CD14-positive monocyte (primary cell): ENCODE results near the gene TTR. TPM values are rescaled to one million over a fixed set of nuclear protein-coding genes. Genes with fewer than 3 reads are reported as not detected.

Source experiments
- DNase-seq, 3 donors: peaks; one replicate each; pipeline ENCODE4 v3.0.0-alpha.2; 2011 to 2022
- H2AFZ ChIP-seq: 2 replicates; pipeline ENCODE4 v1.6.0; 2012; ENCODE audit warnings: mild to moderate bottlenecking, low read depth, low read length, inconsistent platforms; ENCODE audit not compliant: insufficient read depth, poor library complexity, severe bottlenecking
- H3K27ac ChIP-seq, 2 donors: 1 replicate in 1 of 2; 2 replicates in 1 of 2; pipeline ENCODE4 v1.5.1; 2012 to 2013; ENCODE audit warnings: low read length in 2 of 2, control low read depth in 1 of 2, inconsistent platforms in 1 of 2, low read depth in 1 of 2, mild to moderate bottlenecking in 1 of 2
- H3K27me3 ChIP-seq, 2 donors: one replicate each; pipeline versions ENCODE4 v1.6.0 to v1.6.1; 2011 to 2013; ENCODE audit warnings: low read length in 2 of 2; ENCODE audit not compliant: control insufficient read depth in 2 of 2, insufficient read depth in 2 of 2
- H3K36me3 ChIP-seq, 2 donors: replicated peaks in 1 of 2; 1 replicate in 1 of 2; 2 replicates in 1 of 2; pipeline versions ENCODE4 v1.5.1 to v1.6.1; 2012 to 2013; ENCODE audit warnings: low read length in 2 of 2, control low read depth in 1 of 2, inconsistent platforms in 1 of 2, mild to moderate bottlenecking in 1 of 2; ENCODE audit not compliant: insufficient read depth in 2 of 2, control insufficient read depth in 1 of 2
- H3K4me1 ChIP-seq, 2 donors: 1 replicate in 1 of 2; 2 replicates in 1 of 2; pipeline versions ENCODE4 v1.5.1 to v1.6.1; 2012 to 2013; ENCODE audit warnings: low read length in 2 of 2, control low read depth in 1 of 2, inconsistent platforms in 1 of 2, mild to moderate bottlenecking in 1 of 2, moderate library complexity in 1 of 2; ENCODE audit not compliant: insufficient read depth in 2 of 2, control insufficient read depth in 1 of 2
- H3K4me2 ChIP-seq: replicated peaks from 2 replicates; pipeline ENCODE3; 2012; ENCODE audit warnings: low read length, moderate library complexity, mild to moderate bottlenecking; ENCODE audit not compliant: poor library complexity, severe bottlenecking; ENCODE audit errors: extremely low read depth
- H3K4me3 ChIP-seq, 3 experiments: fragments of 200-600 bp in 1 of 3; sonication (generic) in 1 of 3; replicated peaks in 1 of 3; 1 replicate in 2 of 3; 2 replicates in 1 of 3; pipeline ENCODE4 v1.5.1; 2011 to 2013; ENCODE audit warnings: low read length in 3 of 3, mild to moderate bottlenecking in 3 of 3, control low read depth in 2 of 3, low read depth in 2 of 3, inconsistent platforms in 1 of 3, moderate library complexity in 1 of 3
- H3K79me2 ChIP-seq: 2 replicates; pipeline ENCODE4 v1.6.0; 2012; ENCODE audit warnings: mild to moderate bottlenecking, control low read depth, inconsistent platforms, low read length, moderate library complexity; ENCODE audit not compliant: insufficient read depth
- H3K9ac ChIP-seq: 2 replicates; pipeline ENCODE4 v1.6.0; 2017; ENCODE audit warnings: low read length, mild to moderate bottlenecking; ENCODE audit not compliant: insufficient read depth, poor library complexity, severe bottlenecking
- H3K9me3 ChIP-seq, 2 donors: replicated peaks in 1 of 2; 1 replicate in 1 of 2; 2 replicates in 1 of 2; pipeline versions ENCODE4 v1.5.1 to v1.6.1; 2012 to 2013; ENCODE audit warnings: low read length in 2 of 2, control low read depth in 1 of 2; ENCODE audit not compliant: control insufficient read depth in 1 of 2, insufficient read depth in 1 of 2
- H4K20me1 ChIP-seq: 2 replicates; pipeline ENCODE4 v1.6.0; 2012; ENCODE audit warnings: mild to moderate bottlenecking, low read length, control low read depth, moderate library complexity; ENCODE audit not compliant: insufficient read depth
- H3K27ac Mint-ChIP-seq, 7 donors: one replicate each; pipeline ENCODE4 v1.8.0; 2020; ENCODE audit warnings: mild to moderate bottlenecking in 7 of 7, mixed read lengths in 7 of 7, moderate library complexity in 6 of 7, inconsistent platforms in 2 of 7
- H3K27me3 Mint-ChIP-seq, 3 donors: one replicate each; pipeline ENCODE4 v1.8.0; 2021 to 2022; ENCODE audit warnings: low read depth in 3 of 3, mild to moderate bottlenecking in 3 of 3, mixed read lengths in 3 of 3, moderate library complexity in 3 of 3, inconsistent platforms in 1 of 3
- H3K36me3 Mint-ChIP-seq, 2 donors: one replicate each; pipeline ENCODE4 v1.8.0; 2020; ENCODE audit warnings: mixed read lengths in 2 of 2, inconsistent platforms in 1 of 2, mild to moderate bottlenecking in 1 of 2
- H3K4me1 Mint-ChIP-seq: one replicate; pipeline ENCODE4 v1.8.0; 2020; ENCODE audit warnings: mild to moderate bottlenecking, mixed read lengths
- H3K4me3 Mint-ChIP-seq, 2 donors: one replicate each; pipeline ENCODE4 v1.8.0; 2020; ENCODE audit warnings: mild to moderate bottlenecking in 2 of 2, mixed read lengths in 2 of 2, moderate library complexity in 1 of 2
- H3K9me3 Mint-ChIP-seq, 7 donors: one replicate each; pipeline ENCODE4 v1.8.0; 2020 to 2022; ENCODE audit warnings: mixed read lengths in 7 of 7, mild to moderate bottlenecking in 6 of 7, moderate library complexity in 6 of 7, inconsistent platforms in 2 of 7
- CTCF ChIP-seq: fragments of 200-600 bp; IDR thresholded peaks from one replicate; pipeline ENCODE4 v1.8.0; 2022; ENCODE audit warnings: antibody characterized with exemption, mild to moderate bottlenecking
- WGBS: methylation state at CpG from one replicate; pipeline ENCODE4 v1.1.5; 2013; ENCODE audit warnings: missing lambda C conversion rate; ENCODE audit not compliant: insufficient coverage; 5-methylcytosine and 5-hydroxymethylcytosine counted together
- intact Hi-C, 2 donors: fragments of 100-400 bp; cut with micrococcal nuclease; formaldehyde crosslinking; loops; one replicate each; pipeline versions ENCODE4 v1.15.0 to v1.15.1; 2023
- polyA plus RNA-seq, 3 donors: library from polyadenylated mRNA; depleted of rRNA in 1 of 3; unstranded in 2 of 3; stranded (reverse) in 1 of 3; fragments of 300-500 nt in 2 of 3; fragments of >200 nt in 1 of 3; fragmentation: Illumina TruSeq in 2 of 3; gene quantifications; 1 replicate in 2 of 3; 2 replicates in 1 of 3; pipeline ENCODE4 v1.2.3, GENCODE V29; 2012 to 2021

The TTR gene
- polyA plus RNA-seq, 3 donors = not detected

GRCh38 chr18:31565345-31565744, 26.3 kb upstream of the TTR start:
- intact Hi-C loops = no loop called here
- H3K4me3 ChIP-seq = no peak overlapping the region

GRCh38 chr18:31565782-31566512, 25.7 kb upstream of the TTR start:
- Mint-ChIP-seq H3K27ac (no peak overlapping the region), H3K36me3 (no peaks in the 10 kb centered on the region), H3K27me3 (peaks cover 0 to 8% (median 3%) of the 10 kb centered on the region in 3 donors), H3K9me3 (no peaks in the 10 kb centered on the region), H3K4me1 (no peaks in the 10 kb centered on the region), H3K4me3 (no peak overlapping the region)
- H3K4me1 ChIP-seq = no peaks in the 10 kb centered on the region
- H3K9me3 ChIP-seq = no peaks in the 10 kb centered on the region
- no peak overlapping the region for H3K9ac ChIP-seq
- no peak overlapping the region for H3K4me2 ChIP-seq
- WGBS = 96% methylated on average over 4 of the region's 10 CpGs
- no peaks in the 10 kb centered on the region for H4K20me1 ChIP-seq
- no peak overlapping the region for H3K27ac ChIP-seq
- H3K79me2 ChIP-seq = no peaks in the 10 kb centered on the region
- H3K4me3 ChIP-seq = no peak overlapping the region
- no peaks in the 10 kb centered on the region for H3K27me3 ChIP-seq
- DNase-seq = no peak
- H3K36me3 ChIP-seq = no peaks in the 10 kb centered on the region
- TF ChIP-seq CTCF = no peak
- H2AFZ ChIP-seq = no peak overlapping the region
- intact Hi-C loops = no loop called here

More at GRCh38 chr18:31565345-31565744, 26.3 kb upstream of the TTR start:
- Mint-ChIP-seq H3K36me3 (no peaks in the 10 kb centered on the region), H3K27me3 (peaks cover 0 to 8% (median 3%) of the 10 kb centered on the region in 3 donors), H3K4me1 (no peaks in the 10 kb centered on the region), H3K27ac (peak overlapping the region in 1 of 7 donors; percentile 77), H3K4me3 (no peak overlapping the region), H3K9me3 (no peaks in the 10 kb centered on the region)
- H3K27me3 ChIP-seq = no peaks in the 10 kb centered on the region
- WGBS = 100% methylated on average over 1 of the region's 2 CpGs
- no peak overlapping the region for H2AFZ ChIP-seq
- H3K9ac ChIP-seq = no peak overlapping the region
- H4K20me1 ChIP-seq = no peaks in the 10 kb centered on the region
- H3K4me2 ChIP-seq = no peak overlapping the region
- H3K27ac ChIP-seq = no peak overlapping the region
- H3K36me3 ChIP-seq = no peaks in the 10 kb centered on the region
- no peaks in the 10 kb centered on the region for H3K79me2 ChIP-seq
- no peaks in the 10 kb centered on the region for H3K9me3 ChIP-seq
- DNase-seq = no peak
- no peak for TF ChIP-seq CTCF
- H3K4me1 ChIP-seq = no peaks in the 10 kb centered on the region
